HG02943 (cell line): ENCODE measurements around the gene HNMT.
"Not testable (repeated sequence)": the region's sequence is repeated elsewhere in the genome, so short reads cannot be mapped to it uniquely, and the experiment has no call there.

Experiments used
- ATAC-seq: cut with Tn5 transposase; IDR thresholded peaks from one replicate; pipeline ENCODE4 v1.9.1; 2021; ENCODE audit warnings: mild to moderate bottlenecking, low read depth, moderate library complexity; ENCODE audit not compliant: unreplicated experiment

The HNMT gene

DNA sequence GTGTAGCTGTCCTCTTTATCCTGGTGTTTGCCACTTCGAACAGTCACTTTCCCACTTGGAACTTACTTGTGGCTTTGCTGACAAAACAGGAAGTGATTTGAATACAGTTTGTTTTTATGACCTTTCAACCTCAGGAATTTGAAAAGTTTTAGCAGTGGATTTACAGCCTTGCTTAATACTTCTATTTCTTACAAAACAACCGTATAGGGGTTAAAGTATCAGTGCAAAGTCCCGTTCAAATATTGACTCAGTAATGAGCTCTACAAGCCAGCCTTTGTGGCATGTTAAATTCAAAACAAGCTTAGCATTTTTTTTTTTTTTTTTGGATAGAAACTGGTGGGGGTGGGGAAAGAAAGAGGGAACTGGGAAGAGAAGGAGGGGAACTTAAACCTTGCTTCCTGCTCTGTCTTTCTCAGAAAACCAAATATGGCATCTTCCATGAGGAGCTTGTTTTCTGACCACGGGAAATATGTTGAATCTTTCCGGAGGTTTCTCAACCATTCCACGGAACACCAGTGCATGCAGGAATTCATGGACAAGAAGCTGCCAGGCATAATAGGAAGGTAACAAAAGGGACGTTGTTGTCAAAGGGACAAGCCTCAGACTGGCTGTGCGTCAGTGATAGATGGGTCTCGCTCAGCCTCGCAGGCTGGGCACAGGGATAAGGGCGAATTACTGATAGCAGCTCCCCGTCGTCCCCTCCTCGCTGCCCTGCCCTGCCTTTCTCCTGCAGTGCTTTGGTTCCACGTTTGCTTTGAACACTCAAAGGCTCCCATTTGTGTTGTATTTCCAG is at the start of gene HNMT:
HNMT (plus strand) TSS at position 408 of the 793 bp plus-strand sequence; CDS start at position 427, 19 bp downstream.
- ATAC-seq: no peak

DNA sequence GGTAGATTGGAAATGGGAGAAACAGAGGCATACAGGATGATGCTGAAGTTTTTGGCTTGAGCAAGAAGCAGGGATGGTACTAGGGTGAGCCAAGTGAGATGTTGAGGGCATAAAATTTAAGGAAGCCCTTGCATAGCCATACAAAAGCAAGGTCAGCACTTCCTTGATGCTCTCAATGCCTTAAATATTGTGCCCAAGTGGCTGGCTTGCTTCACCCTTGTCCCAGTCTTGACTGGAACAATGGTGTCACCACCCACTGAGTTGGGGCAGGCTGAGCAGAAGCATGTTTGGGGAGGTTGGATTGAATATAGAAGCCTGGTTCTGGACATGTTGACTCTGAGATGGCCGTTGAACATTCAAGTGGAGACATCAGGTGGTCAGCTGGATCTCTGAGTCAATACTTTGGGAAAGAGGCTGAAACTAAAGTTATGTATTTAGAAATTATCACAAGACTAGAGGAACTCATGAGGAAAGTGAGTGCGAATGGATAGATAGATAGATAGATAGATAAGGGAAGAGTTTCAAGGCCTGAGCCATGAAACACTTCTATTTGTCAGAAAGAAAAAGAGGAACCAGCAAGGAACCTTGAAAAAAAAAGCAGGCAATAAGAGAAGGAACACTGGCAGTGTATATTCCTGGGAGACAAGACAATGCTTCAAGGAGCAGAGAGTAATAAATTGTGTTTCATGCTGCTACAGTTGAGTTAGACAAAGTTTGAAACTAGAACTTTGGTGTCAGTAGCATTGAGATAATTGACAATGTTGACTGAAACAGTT is 43.0 kb upstream of the HNMT start:
- ATAC-seq: no peak

DNA sequence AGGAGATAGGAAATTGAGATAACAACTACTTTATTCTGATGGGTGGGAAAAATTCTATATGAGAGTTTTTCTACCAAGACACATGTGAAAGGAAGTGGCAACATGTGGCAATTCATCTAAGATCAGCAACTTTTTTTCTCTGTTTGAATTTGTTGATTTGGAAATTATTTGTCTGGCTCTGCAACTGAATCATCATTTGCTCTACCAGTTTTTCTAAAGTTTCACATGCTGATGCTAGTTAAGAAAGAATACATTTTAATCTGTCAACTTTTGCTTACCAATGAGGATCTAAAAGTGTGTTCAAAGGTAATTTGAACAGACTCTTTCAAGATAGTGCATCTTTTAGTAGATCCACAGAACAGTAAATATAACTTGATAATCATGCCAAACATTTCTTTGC is 42.1 kb upstream of the HNMT start:
- ATAC-seq: not testable (repeated sequence)

DNA sequence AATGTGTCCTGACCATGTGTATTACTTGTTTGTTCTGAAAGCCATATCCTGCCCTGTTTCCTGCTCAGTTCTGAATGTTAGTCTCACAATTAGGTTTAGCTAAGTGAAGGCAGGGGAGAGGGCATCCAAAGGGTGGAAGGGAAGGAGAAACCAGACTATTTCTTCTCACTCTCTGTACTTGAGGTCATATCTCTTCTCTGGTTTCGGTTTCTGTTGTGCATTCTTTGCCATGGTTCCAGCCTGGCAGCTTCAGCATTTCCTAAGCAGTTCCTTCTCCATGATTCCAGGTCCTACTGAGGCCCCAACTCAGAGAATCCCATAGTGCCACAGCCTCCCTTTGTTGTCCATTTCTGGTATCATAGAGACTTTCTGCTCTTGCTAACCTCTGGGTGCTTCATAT is 40.3 kb upstream of the HNMT start:
- ATAC-seq: no peak

DNA sequence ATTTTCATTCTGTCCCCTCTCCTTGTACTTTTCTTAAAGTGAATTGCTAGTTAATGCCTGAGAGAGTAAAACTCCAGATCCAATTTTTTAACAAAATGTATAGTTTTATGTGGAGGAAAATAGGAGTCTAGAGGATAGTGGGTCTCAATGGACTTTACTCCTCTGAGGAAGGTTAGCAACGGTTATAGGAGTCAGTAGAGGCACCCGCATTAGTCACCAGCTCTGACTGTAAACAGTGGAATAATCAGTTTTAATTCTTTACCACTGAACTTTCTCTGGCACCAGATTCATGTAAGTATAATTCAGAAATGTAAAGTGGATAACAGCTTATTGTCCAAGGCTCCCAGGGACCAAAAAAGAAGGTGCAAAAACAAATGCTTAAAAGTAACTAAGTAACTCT is 38.7 kb upstream of the HNMT start:
- ATAC-seq: no peak

DNA sequence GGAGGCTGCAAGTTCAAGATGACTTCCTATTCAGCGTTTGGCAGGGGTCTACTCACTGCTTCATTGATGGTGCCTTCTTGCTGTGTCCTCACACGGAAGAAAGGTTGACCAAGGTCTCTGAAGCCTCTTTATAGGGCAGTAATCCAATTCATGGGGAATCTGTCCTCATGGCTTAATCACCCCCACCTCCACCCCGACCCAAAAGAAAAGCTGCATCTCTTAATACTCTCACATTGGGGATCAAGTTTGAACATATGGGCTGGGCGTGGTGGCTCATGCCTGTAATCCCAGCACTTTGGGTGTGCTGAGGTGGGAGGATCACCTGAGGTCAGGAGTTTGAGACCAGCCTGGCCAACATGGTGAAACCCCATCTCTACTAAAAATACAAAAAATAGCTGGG is 36.4 kb upstream of the HNMT start:
- ATAC-seq: no peak

DNA sequence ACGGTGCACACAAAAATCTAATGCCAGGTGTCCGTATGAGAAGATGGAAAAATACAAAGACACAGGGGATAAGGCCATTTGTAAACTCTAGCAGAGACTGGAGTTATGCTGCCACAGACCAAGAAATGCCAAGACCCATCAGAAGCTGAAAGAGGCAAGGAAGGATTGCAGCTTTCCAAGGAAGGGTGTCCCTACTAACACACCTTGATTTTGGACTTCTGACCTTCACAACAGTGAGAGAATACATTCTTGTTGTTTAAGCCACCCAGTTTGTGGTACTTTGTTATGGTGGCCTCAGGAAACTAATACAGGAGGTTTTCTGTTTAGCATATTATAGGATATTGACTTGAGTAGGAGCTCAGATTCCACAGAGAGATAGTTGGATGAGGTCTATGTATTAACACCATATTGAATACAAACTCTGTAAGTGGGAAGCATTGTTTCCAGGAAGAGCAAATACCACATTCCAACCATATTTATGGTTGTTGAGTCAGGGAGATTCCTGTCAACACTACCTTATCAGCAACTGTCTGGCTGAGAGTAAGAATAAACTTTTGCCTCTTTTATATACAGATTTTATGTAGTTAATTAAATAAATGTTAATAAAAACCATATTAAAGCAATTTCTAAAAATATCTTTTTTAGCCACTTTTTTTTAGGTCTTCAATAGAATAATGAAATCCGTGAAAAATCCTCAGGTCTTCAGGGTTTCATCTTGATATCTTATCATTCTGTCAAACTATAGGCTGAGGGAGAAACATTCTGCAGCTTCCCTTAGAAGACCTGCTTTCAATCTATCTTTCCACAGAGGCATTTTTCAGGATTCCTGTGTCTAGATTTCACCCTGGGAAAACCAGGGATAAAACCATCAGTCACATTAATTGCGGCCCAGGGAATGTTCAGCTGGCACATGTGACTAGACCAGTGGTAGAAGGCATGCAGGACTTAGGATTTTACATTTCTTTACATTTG is 35.4 kb upstream of the HNMT start:
- no peak for ATAC-seq

DNA sequence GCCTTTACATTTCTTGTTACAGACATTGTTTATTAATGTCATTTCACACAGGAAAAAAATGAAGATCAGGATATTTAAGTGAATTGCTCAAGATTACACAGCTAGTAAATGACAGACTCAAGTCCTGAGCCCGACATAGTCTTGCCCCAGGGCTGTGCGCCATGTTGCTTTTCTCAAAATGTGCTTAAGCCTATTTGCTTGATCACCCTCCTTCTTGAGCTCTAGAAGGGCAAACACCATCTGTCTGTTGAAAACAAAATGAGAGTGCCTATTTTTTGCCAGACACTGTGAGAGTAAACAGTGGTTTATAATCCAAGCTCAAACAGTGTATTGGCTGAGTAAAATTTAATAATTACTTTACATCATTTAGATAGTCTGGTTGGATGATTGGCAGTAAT is 34.8 kb upstream of the HNMT start:
- ATAC-seq: no peak

DNA sequence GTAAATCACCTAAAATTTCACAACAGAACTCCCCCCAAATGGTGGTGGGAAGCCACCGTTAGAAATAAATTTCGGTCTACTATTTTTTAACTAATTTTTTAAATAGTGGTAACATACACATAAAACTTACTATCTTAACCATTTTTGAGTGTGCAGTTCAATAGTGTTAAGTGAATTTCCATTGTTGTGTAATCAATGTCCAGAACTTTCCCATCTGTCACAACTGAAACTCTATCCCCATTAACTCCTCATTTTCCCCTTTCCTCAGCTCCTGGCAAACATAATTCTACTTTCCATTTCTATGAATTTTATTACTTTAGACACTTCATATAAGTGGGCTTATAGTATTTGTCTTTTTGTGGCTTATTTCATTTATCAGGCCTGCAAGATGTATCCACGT is 34.1 kb upstream of the HNMT start:
- ATAC-seq: no peak

DNA sequence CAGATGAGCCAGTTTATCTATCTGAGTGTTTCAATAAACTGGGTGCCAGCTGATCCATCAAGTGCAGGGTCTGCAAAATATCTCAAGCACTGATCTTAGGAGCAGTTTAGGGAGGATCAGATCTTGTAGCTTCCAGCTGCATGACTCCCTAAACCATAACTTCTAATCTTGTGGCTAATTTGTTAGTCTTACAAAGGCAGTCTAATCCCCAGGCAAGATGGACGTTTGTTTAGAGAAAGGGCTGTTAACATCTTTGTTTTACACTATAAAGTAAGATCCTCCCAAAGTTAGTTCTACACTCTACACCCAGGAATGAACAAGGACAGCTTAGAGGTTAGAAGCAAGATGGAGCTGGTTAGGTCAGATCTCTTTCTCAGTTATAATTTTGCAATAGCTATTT is 28.7 kb upstream of the HNMT start:
- ATAC-seq: no peak

DNA sequence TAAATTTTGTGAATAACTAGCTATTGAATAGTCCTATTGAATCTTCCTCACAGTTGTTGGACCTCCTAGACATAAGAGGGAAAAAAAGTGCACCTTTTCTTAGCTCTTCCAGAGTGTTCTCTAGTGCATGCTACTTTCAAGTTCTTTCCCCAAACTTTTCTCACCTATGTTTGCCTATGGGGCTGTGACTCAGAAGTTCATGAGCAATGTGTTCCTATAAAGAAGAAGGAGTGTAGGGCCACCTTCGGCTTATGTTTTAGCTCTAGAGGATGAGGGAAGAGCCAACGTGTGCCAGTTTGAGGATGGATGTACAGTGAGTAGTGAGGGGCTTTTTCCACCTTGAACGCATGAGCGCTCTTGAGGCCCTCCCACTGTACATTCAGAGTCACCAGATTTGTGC is 27.0 kb upstream of the HNMT start:
- ATAC-seq: no peak

DNA sequence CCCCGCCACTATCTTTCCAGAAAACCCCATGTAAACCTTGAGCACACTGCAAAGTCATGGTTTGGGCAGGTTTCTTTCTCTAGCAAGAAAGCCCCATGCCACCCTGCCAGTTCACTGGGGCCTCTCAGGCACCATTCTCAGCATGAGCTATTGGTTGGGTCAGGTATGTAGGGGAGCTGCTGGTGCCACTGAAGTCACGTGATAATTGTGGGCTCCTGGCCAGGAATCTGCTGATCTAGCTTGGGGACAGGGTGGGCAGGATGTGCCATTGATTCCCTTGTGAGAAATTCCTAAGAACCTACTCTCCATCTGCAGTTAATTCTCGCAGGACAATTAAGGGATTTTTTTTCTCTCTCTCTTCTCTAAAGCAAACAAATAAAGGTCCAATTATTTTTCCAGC is 26.5 kb upstream of the HNMT start:
- ATAC-seq: no peak

DNA sequence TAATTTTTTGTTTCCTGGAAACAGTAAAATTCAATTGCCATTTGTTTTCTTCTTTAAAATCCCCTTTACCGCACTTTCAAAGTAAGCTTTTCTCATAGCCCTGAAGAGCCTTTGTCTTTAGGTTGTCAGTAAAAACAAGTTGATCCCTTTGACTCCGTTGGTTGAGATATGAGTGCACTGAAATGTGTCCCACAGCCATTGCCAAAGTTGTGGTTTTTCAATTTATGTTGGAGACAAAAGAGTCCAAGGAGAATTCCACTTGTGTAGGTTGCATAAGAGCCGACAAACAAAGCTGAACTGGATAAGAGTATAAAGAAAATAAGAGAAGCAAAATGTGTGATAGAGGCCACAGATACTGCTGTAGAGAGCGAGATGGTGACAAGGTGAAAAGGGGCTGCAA is 26.1 kb upstream of the HNMT start:
- no peak for ATAC-seq

DNA sequence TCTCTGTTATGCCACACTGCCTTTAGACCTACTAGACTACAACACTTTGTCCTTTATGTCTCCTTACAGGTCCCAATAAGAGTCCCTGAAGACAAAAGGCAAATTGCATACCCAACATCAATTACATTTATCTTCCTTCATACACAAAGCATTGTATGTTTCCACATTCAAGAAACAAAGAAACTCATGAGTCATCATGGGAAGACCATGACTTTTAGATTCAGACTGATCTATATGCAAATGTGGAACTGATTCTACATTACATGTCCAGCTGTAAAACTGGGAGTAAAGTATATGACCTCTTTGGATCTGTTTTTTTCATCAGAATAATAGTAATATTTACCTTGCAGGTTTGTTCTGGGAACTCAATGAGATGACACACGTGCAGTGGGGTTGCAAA is 25.2 kb upstream of the HNMT start:
- no peak for ATAC-seq

DNA sequence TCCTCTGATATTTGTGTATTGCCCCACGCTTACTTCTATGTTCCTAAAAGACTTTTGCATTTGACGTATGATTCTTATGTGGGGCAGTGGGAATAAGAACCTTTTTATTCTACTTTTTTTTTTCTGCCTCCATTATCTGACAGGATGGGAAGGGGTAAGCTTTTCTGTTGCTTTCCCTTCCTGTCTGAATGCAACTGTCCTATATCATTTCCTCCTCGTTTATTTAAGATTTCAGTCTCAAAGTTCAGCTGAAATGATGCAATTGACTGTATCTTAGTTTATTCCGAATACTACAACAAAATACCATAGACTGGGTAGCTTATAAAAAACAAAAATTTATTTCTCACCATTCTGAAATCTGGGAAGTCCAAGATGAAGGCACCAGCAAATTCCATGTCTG is 24.1 kb upstream of the HNMT start:
- ATAC-seq: no peak

DNA sequence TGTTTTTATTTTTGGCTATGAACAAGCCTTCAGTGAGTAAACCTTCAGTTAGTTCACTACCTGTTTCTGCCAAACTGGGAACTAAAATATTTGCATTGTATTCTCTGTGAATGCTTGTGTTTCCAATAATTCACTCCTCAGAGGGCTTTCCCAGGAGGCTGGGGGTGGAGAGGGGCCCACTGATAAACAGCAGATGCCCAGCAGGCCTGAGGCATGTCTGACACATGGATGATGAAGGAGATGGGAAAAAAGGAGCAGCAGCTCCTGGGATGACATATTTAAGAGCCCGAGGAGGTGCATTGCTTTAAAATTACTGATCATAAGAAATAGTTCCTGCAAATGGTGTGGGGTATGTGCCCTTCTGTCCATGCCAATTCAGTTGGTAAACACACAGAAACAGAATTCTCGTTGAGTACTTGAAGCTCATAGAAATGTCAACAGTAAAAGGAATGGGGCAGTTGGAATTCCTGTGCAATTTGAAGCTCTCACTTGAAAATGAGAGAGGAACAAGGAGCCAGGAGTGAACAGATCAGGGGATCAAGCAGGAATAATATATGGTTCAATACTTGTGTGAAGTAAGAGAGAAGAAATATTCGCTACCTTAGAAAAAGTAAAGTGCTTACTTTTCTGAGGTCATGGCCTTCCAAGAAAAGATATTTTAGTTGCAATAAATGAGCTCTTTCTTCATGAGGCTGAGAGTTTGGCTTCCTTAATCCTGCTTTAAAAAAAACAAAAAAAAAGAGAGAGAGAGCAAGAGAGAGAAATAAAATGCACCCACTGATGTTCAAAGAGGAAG is 22.0 kb upstream of the HNMT start:
- ATAC-seq: no peak

DNA sequence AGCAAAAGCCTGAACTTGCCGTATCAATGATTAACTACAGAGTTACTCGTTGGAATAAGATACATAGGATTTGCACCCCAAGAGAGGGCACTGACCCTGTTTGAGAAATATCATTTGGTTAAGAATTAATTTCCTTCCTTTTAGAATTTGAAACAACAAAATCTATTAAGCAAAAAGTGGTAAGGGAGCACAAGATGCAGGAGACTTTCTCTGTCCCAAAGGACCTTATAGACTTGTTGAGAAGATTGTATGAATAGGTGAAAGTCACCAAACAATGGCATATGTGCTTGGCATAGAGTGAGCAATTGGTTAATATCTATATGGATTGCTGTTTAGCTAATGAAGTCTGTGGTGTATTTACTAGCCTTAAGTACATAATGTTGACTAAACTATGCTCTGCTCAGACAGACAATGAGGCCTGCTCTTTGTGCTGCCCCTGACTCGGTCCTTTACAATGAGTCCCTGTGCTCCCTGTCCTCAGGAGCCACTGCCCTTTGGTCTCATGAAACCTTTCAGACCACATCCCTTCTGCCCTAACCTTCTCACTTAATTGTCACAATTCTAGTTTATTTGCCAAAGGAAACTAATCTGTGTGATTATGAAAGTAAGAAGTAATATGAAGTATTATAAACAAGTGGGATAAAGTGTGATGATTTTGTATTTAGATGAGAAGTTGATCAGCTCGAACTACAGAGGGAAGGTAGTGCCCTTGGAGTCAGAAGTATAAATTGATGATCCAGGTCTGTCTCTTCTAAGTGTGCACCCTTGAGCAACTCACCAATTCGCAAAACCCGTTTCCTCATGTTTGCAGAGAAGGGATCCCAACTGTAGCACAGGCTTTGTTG is 21.2 kb upstream of the HNMT start:
- ATAC-seq: no peak

DNA sequence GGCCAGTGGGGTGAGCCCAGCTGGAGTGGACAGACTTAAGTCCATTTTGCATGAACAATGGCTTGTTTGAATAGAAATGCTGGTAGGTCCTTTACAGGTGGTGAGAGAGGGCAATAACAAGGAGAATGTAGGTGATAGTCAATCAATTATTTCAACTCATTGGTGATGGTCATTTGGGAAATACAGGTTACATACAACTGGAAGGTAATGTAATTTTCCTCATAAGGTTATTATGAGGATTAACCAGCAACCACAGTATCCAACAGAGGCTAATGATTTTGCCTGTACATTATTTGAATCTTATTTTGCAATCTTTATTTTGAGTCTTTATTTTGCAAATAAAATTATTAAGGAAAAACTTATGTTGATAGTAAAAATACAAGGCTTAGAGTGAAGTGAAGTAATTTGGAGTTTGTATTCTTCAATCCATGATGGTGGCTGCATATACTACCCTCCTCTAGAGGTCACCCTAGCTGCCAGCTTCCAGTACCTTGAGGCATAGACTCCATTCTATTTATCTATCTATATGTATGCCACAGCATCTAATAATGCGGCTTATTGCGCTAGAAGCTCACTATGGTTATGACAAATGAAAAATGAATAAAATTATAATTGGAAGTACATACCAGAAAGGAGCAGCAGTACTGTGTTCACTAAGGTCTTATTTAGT is 20.5 kb upstream of the HNMT start:
- ATAC-seq: no peak

DNA sequence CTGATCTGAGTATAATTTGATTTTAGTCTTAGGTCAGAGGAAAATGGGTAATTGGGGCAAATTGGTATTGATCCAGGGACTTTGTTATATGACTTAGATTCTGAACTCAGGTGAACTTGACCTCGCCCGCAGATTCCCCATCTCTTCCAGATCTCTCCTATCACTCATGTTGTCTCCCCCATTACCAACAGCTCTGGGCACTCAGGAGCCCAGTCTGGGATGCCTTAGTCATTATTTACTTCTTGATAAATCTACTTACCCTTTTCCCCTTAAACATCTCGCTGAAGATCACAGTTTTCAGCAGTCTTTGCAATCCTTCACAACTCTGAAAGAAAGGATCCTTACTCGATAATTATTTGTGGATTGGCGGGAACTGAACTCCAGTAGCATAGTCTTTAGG is 19.6 kb upstream of the HNMT start:
- ATAC-seq: no peak
